Neural progenitor cell (in vitro differentiated cells): ENCODE measurements around the gene WDR93.

Experiments used
- CTCF ChIP-seq: fragments of 200-600 bp; sonication (generic); IDR thresholded peaks from 2 replicates; pipeline ENCODE4 v1.5.1; 2017; ENCODE audit warnings: antibody characterized with exemption, mild to moderate bottlenecking
- EZH2phosphoT487 ChIP-seq: fragments of 200-600 bp; sonication (generic); IDR thresholded peaks from 2 replicates; pipeline ENCODE4 v1.6.1; 2017; ENCODE audit warnings: antibody characterized with exemption

- TF ChIP-seq CTCF (no peak), EZH2phosphoT487 (no peak)
These were observed 9.5 kb upstream of the WDR93 start for GRCh38 chr15:89681146-89681545.
